Measurements from ENCODE around the gene CA10. TPM values are rescaled to one million over a fixed set of nuclear protein-coding genes. Genes with fewer than 3 reads are reported as not detected.

The CA10 gene
- total and polyA plus RNA-seq, 2 donors: 0.24 to 2.2 TPM

DNA sequence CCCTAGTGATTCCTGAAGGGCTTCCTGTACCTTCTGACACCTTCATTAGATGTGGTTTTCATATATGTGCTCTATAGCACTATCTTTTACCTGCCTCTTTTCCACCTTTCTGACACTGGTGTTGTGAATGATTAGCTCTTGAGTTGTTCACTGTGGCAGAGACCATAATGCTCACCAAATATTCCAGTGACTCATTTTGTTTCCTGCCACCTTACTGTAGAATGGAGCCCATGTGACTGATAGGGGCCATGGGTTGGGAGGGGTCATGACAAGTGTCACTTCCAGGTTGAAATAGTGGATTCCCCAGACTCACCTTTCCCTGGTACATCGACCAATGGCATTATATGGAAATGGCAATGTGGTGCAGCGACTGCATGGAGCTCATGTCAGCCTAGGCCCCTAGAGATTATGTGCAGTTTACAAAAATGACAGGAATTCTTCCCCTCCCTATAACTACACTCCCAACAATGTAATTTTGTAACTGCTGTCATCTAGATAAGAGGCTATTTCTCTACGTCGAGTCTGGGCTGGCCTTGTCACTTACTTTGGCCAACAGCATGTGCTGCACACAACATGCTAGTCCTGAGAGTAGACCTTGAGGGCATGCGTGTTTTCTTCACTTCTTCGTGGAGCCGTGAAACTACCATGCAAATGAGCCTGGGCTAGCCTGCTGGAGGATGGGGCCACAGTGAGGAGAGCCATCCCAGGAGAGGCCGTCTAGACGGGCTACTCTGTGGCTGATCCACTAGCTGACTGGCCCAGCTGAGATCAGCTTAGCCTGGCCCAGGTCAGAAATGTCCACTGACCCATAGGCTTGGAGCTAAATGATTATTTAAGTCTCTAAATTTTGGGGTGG, 409.5 kb downstream of the CA10 start:
- Histone ChIP-seq H3K4me3 (ENCODE audit: low read depth, low read length) (no peak overlapping the region), H3K36me3 (ENCODE audit: insufficient read depth) (no peaks in the 10 kb centered on the region), H3K27ac (ENCODE audit: low read depth) (no peak overlapping the region), H3K4me1 (ENCODE audit: insufficient read depth) (no peaks in the 10 kb centered on the region)
- DNase-seq (ENCODE audit: extremely low spot score): no peak
- WGBS: 79% methylated on average over 9 of the region's 9 CpGs

DNA sequence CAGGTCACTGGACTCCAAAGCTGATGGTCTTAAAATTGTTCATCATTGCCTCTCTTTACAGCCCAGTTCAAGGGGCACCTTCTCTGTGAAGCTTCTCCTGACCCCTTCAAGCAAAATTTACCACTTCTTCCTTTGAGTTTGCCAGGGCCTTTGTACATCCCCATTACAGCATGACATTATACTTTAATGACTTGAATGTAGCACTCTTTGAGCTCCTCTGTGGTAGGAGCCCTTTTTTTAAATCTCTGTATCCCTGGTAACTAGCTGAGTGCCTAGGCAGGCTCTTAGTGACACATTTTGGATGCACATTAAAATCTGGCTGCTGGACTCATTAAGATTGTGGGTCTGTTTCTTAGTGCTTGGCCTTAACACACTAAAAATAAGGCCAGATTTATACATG, 412.1 kb downstream of the CA10 start:
- Histone ChIP-seq H3K4me1 (ENCODE audit: insufficient read depth) (no peaks in the 10 kb centered on the region), H3K36me3 (ENCODE audit: insufficient read depth) (no peaks in the 10 kb centered on the region), H3K27ac (ENCODE audit: low read depth) (no peak overlapping the region), H3K4me3 (ENCODE audit: low read depth, low read length) (no peak overlapping the region)
- DNase-seq (ENCODE audit: extremely low spot score): no peak

DNA sequence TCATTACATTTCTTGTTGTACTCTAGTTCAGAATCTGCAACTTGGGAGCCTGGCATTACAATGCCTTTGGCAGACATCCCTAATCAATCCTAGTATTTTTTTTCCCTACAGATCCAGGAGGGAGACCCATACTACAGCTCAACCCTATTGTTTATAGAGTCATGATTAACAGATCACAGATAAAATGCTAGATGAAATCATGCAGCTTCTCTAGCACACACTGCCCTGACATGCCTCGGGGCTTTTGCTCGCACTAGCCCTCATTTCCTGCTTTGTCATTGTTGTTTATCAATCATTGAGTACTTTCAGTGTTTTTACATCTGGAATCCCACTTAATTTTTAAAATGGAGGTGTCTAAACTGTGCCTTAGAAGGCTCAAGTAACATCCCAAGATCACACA, 412.5 kb downstream of the CA10 start:
- Histone ChIP-seq H3K36me3 (ENCODE audit: insufficient read depth) (no peaks in the 10 kb centered on the region), H3K4me3 (ENCODE audit: low read depth, low read length) (no peak overlapping the region), H3K4me1 (ENCODE audit: insufficient read depth) (no peaks in the 10 kb centered on the region), H3K27ac (ENCODE audit: low read depth) (no peak overlapping the region)
- no peak for DNase-seq (ENCODE audit: extremely low spot score)
- 31% methylated on average over 2 of the region's 2 CpGs for WGBS

DNA sequence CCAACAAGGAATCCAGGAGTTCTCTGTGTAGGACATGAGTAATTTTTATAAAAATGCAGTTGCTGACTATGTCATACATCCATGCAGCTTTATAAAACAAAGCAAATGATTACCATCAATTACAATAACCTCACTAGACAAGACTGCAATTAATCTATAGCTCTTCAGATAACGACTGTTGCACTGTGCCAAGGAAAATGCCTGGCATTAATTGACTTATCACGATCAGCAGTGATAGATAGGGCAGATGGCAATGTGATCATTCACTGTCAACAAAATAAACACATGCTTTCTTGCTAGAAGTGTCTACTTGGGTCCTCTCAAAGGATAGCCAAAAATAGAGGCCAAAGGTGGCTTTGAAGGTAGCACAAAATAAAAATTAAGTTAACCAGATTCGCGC, 415.0 kb downstream of the CA10 start:
- no peaks in the 10 kb centered on the region for H3K36me3 ChIP-seq (ENCODE audit: insufficient read depth)
- H3K4me3 ChIP-seq (ENCODE audit: low read depth, low read length): no peak overlapping the region
- WGBS: 92% methylated on average over 4 of the region's 4 CpGs
- DNase-seq (ENCODE audit: extremely low spot score): no peak
- H3K27ac ChIP-seq (ENCODE audit: low read depth): no peak overlapping the region
- H3K4me1 ChIP-seq (ENCODE audit: insufficient read depth): no peaks in the 10 kb centered on the region

DNA sequence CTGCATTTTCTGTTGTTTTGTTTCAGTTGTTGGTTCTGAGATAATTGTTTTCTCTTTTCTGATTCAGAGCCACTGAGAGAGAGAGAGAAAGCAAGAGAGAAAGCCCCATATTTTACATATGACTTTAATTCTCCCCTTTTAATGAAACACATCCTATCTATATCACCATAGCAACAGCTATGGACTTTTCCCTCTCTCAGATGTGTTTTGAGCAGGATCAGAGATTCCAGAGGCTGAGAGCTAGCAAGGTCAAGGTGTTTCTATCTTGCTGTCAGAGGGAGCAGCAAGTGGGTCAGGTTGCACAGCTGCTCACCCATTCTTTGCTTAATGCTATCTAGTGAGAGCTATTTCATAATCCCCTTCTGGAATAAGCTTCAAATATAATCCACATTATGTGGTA, 415.9 kb downstream of the CA10 start:
- Histone ChIP-seq H3K4me3 (ENCODE audit: low read depth, low read length) (no peak overlapping the region), H3K27ac (ENCODE audit: low read depth) (no peak overlapping the region), H3K4me1 (ENCODE audit: insufficient read depth) (no peaks in the 10 kb centered on the region), H3K36me3 (ENCODE audit: insufficient read depth) (no peaks in the 10 kb centered on the region)
- no peak for DNase-seq (ENCODE audit: extremely low spot score)

DNA sequence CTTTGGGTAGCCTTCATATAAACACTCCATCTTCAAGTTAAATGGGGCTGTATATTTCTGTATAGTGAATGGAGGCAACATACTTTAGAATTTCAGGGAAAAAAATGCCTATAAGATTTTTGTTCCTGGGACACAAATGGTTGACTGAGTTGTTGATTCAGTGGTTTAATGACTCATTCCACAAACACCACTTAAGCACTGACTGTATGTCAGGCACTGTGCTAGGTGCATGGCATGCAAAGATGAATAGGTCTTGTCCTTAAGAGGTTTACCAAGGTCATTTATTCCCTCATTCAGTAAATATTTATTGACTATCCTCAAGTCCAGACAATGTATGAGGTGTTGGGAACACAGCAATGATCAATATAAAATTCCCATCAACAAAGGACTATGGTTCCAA, 417.1 kb downstream of the CA10 start:
- no peaks in the 10 kb centered on the region for H3K4me1 ChIP-seq (ENCODE audit: insufficient read depth)
- no peak overlapping the region for H3K4me3 ChIP-seq (ENCODE audit: low read depth, low read length)
- H3K27ac ChIP-seq (ENCODE audit: low read depth): no peak overlapping the region
- DNase-seq (ENCODE audit: extremely low spot score): no peak
- H3K36me3 ChIP-seq (ENCODE audit: insufficient read depth): no peaks in the 10 kb centered on the region

DNA sequence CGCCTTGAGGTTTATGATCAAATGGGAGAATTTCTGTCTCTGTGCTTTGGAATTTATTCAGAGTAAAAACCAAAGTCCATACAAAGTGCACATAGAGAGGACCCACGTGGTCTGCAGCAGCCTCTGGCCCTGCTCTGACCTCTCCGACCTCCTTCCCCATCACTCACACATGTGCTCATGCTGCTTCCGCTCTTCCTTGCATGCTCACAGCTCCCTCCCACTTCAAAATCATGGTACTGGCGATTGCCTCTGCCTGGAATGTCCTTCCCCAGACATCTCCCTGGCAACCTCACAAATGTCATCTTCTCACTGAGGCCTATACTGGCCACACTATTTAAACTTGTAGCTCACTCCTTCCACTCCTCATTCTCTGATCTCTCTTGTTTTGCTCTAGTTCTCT, 418.0 kb downstream of the CA10 start:
- DNase-seq (ENCODE audit: extremely low spot score): no peak
- no peaks in the 10 kb centered on the region for H3K36me3 ChIP-seq (ENCODE audit: insufficient read depth)
- H3K4me1 ChIP-seq (ENCODE audit: insufficient read depth): no peaks in the 10 kb centered on the region
- WGBS: 75% methylated on average over 5 of the region's 5 CpGs
- no peak overlapping the region for H3K4me3 ChIP-seq (ENCODE audit: low read depth, low read length)
- H3K27ac ChIP-seq (ENCODE audit: low read depth): no peak overlapping the region

DNA sequence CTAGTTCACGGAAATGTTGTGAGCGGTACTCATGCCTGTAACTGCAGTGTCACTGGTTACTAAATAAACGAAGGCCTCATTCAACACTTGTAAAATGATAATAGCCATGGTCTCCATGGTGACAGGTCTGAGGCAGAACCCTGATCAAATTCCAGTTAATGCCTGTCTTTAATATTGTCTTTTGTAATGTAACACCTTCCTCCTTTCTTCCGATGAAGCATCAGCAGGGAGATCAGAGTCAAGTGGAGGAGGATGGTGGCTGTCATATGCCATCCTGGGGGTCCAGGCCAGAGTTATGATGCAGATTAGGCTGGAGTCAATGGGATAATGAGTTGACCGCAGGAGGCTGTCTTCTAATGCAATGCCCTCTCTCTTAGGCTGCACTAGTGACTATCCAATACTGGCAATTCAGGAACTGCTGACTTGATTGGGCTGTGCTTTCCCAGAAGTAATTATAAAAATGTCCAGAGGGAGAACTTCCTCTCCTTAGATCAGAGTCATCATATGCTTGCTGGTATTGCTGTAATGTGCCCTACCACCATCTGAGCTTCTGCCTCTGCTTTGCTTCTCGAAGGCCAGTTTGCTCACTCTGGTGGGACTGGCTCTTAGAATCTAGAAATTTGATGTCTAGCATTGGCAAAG, 419.1 kb downstream of the CA10 start:
- WGBS: 63% methylated on average over 6 of the region's 6 CpGs
- H3K36me3 ChIP-seq (ENCODE audit: insufficient read depth): no peaks in the 10 kb centered on the region

DNA sequence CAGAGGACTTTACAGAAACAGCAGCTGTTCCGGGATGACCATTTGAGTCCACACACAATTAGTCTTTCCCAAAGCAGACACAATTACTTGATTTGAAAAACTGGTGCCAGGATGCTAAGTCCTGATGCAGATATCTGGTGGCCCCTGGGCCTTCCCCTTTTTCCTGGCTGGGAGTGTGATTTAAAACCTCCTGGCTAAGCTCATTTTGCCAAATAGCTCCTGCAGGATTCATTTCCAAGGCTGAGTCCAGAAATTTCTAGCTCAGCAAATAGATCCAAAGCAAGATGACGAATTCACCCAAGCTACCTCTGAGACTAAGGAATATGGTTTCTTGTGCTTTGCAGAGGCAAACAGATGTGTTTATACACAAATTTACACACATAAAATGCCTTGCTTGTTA, 422.2 kb downstream of the CA10 start:
- 82% methylated on average over 2 of the region's 2 CpGs for WGBS
- Histone ChIP-seq H3K4me1 (ENCODE audit: insufficient read depth) (no peaks in the 10 kb centered on the region), H3K4me3 (ENCODE audit: low read depth, low read length) (no peak overlapping the region), H3K27ac (ENCODE audit: low read depth) (no peak overlapping the region), H3K36me3 (ENCODE audit: insufficient read depth) (no peaks in the 10 kb centered on the region)
- no peak for DNase-seq (ENCODE audit: extremely low spot score)

More for the DNA sequence above, 419.1 kb downstream of the CA10 start:
- Histone ChIP-seq H3K4me3 (ENCODE audit: low read depth, low read length) (no peak overlapping the region), H3K4me1 (ENCODE audit: insufficient read depth) (no peaks in the 10 kb centered on the region), H3K27ac (ENCODE audit: low read depth) (no peak overlapping the region)
- no peak for DNase-seq (ENCODE audit: extremely low spot score)

DNA sequence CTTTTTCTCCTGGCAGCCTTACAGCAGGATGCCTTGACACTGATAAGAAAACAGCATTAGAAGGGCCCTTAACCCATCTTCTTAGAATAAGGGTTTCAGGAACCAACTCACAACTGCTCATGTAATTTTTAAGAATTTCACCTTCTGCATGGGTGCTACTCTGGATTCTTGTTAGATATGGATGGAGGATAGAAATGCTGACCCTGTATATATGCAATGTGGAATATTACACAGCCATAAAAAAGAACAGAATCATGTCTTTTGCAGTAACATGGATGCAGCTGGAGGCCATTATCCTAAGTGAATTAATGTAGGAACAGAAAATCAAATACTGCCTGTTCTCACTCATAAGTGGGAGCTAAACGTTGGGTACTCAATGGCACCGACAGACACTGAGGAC, 423.5 kb downstream of the CA10 start:
- no peaks in the 10 kb centered on the region for H3K36me3 ChIP-seq (ENCODE audit: insufficient read depth)
- WGBS: 93% methylated on average over 2 of the region's 2 CpGs
- DNase-seq (ENCODE audit: extremely low spot score): no peak
- H3K4me3 ChIP-seq (ENCODE audit: low read depth, low read length): no peak overlapping the region
- no peaks in the 10 kb centered on the region for H3K4me1 ChIP-seq (ENCODE audit: insufficient read depth)
- no peak overlapping the region for H3K27ac ChIP-seq (ENCODE audit: low read depth)

DNA sequence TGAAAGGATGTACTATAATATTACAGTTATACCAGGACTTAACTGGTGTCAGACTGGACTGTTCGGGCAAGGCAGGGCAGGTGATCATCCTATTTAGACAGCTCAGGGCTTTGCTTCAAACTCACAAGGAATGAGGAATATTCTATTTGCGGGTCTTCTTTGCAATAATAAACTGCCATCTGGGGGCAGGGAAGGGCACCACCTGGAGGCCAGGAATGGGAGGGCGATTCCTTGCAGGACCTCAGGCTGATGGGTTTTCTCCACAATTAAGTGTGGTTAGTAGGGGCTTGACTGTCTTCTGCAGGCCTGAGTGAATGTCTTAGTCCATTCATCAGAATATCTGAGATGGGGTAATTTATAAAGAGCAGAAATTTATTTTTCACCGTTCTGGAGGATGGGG, 424.1 kb downstream of the CA10 start:
- 65% methylated on average over 4 of the region's 4 CpGs for WGBS
- Histone ChIP-seq H3K4me1 (ENCODE audit: insufficient read depth) (no peaks in the 10 kb centered on the region), H3K27ac (ENCODE audit: low read depth) (no peak overlapping the region), H3K4me3 (ENCODE audit: low read depth, low read length) (no peak overlapping the region), H3K36me3 (ENCODE audit: insufficient read depth) (no peaks in the 10 kb centered on the region)
- no peak for DNase-seq (ENCODE audit: extremely low spot score)

DNA sequence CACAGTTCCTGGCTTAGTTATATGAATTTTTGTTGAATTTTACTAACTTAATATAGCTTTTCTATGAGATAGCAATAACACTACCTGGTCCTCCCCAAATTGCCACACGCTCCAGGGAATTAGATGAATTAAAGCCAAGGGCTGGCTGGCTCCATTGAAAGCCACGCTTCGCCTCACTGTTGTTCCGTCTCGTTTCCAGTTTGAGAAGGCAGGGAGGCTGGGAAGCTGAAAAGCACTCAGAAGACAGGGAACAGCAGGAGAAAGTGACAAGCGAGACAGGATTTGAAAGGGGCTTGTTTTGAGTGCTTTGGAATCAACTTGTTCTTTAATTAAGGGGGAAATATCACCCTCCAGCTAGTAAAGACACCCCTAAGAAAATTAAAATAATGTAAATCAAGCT, 425.3 kb downstream of the CA10 start:
- Histone ChIP-seq H3K4me1 (ENCODE audit: insufficient read depth) (no peaks in the 10 kb centered on the region), H3K36me3 (ENCODE audit: insufficient read depth) (no peaks in the 10 kb centered on the region), H3K27ac (ENCODE audit: low read depth) (no peak overlapping the region), H3K4me3 (ENCODE audit: low read depth, low read length) (no peak overlapping the region)
- 82% methylated on average over 6 of the region's 6 CpGs for WGBS
- no peak for DNase-seq (ENCODE audit: extremely low spot score)

DNA sequence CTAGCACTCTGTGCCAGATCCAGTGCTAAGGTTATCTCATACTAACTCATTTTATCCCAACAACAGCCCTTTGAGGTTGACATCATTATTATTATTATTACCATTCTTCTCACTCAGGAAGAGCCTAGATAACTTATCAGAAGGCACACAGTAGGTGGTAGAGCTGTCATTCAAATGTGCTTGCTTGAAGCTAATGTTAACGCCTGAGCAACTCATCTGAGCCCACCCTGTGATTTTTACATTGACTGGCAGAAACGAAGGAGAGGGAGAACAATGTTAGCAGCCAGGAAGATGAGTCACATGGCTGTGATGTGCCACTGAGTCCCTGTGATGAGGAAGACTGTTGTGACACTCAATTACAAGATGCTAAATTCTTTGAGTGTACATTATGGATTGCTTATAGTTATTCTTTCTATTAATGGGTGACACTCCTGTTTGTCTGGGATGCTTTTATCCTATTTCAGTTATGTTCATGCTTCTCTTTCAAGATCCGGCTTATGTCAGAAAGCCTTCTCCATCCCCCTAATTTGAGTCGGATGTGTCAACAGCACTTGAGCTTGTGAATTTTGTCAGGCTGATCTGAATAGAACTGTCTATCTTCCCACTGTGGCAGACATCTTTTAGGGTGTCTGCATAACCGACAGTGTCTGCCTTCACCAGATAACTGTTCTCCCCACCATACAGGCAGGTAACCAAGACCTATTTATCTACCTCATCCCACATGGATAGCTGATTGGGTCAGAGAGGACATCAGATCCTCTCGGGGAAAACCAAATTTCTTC, 426.4 kb downstream of the CA10 start:
- H3K27ac ChIP-seq (ENCODE audit: low read depth): no peak overlapping the region
- no peak for DNase-seq (ENCODE audit: extremely low spot score)
- 82% methylated on average over 6 of the region's 6 CpGs for WGBS

More for the DNA sequence above, 426.4 kb downstream of the CA10 start:
- no peaks in the 10 kb centered on the region for H3K36me3 ChIP-seq (ENCODE audit: insufficient read depth)
- H3K4me1 ChIP-seq (ENCODE audit: insufficient read depth): no peaks in the 10 kb centered on the region
- H3K4me3 ChIP-seq (ENCODE audit: low read depth, low read length): no peak overlapping the region

Measured in urinary bladder (tissue), 4 donors.